ENCODE data around the gene EEF1E1.

The EEF1E1 gene

GRCh38 chr6:8132130-8132529, 29.8 kb upstream of the EEF1E1 start:
- no peak for DNase-seq (ENCODE audit: low read depth in 2 of 2)
- no peak for TF ChIP-seq CTCF (IDR thresholded peaks at IDR 0.05; ENCODE audit: low read depth, low read length)
- no peak overlapping the region for H3K4me3 ChIP-seq (replicated peaks in 1 of 2; ENCODE audit: low read depth in 2 of 2, low read length in 2 of 2)

- peak; percentile 56 for TF ChIP-seq CTCF (IDR thresholded peaks at IDR 0.05; ENCODE audit: low read depth, low read length)
- peak; percentile 73 to 79 for DNase-seq (ENCODE audit: low read depth in 2 of 2)
- no peak overlapping the region for H3K4me3 ChIP-seq (replicated peaks in 1 of 2; ENCODE audit: low read depth in 2 of 2, low read length in 2 of 2)
These were observed 29.0 kb upstream of the EEF1E1 start for GRCh38 chr6:8131265-8131897.

GRCh38 chr6:8130399-8130798, 28.1 kb upstream of the EEF1E1 start:
- no peak for TF ChIP-seq CTCF (IDR thresholded peaks at IDR 0.05; ENCODE audit: low read depth, low read length)
- peak; percentile 19 to 42 for DNase-seq (ENCODE audit: low read depth in 2 of 2)

GRCh38 chr6:8123236-8123635, 20.9 kb upstream of the EEF1E1 start:
- H3K4me3 ChIP-seq (replicated peaks in 1 of 2; ENCODE audit: low read depth in 2 of 2, low read length in 2 of 2), result no peak overlapping the region
- no peak for TF ChIP-seq CTCF (IDR thresholded peaks at IDR 0.05; ENCODE audit: low read depth, low read length)
- no peak for DNase-seq (ENCODE audit: low read depth in 2 of 2)

More at GRCh38 chr6:8130399-8130798, 28.1 kb upstream of the EEF1E1 start:
- H3K4me3 ChIP-seq (replicated peaks in 1 of 2; ENCODE audit: low read depth in 2 of 2, low read length in 2 of 2), result no peak overlapping the region

- no peak overlapping the region for H3K4me3 ChIP-seq (replicated peaks in 1 of 2; ENCODE audit: low read depth in 2 of 2, low read length in 2 of 2)
- DNase-seq (ENCODE audit: low read depth in 2 of 2), result no peak
- no peak for TF ChIP-seq CTCF (IDR thresholded peaks at IDR 0.05; ENCODE audit: low read depth, low read length)
These were observed 12.6 kb upstream of the EEF1E1 start for GRCh38 chr6:8114956-8115355.

GRCh38 chr6:8113131-8113654, 10.8 kb upstream of the EEF1E1 start:
- TF ChIP-seq CTCF (IDR thresholded peaks at IDR 0.05; ENCODE audit: low read depth, low read length), result no peak
- peak; percentile 8 to 37 for DNase-seq (ENCODE audit: low read depth in 2 of 2)
- no peak overlapping the region for H3K4me3 ChIP-seq (replicated peaks in 1 of 2; ENCODE audit: low read depth in 2 of 2, low read length in 2 of 2)

GRCh38 chr6:8110725-8111124, 8.4 kb upstream of the EEF1E1 start:
- no peak for DNase-seq (ENCODE audit: low read depth in 2 of 2)
- no peak overlapping the region for H3K4me3 ChIP-seq (replicated peaks in 1 of 2; ENCODE audit: low read depth in 2 of 2, low read length in 2 of 2)
- no peak for TF ChIP-seq CTCF (IDR thresholded peaks at IDR 0.05; ENCODE audit: low read depth, low read length)

Measured in cardiac fibroblast (primary cell).